Stimulated activated CD8-positive, alpha-beta memory T cell treated with anti-CD3 and anti-CD28 coated beads, Interleukin-2, amount 100 ng/mL, for 48 hours (primary cell): Measurements from ENCODE around the gene TRIM65.
"Not testable (repeated sequence)": the region's sequence is repeated elsewhere in the genome, so short reads cannot be mapped to it uniquely, and the experiment has no call there.

Source experiments
- DNase-seq, 2 donors: peaks; one replicate each; pipeline ENCODE4 v3.0.0-alpha.2; 2020; ENCODE audit warnings: low read depth in 2 of 2

TRIM65 gene

GRCh38 chr17:75876190-75876937 lies 20.4 kb downstream of the TRIM65 start:
- DNase-seq: peak in 1 of 2 donors; percentile 59

GRCh38 chr17:75875940-75876189 lies 20.9 kb downstream of the TRIM65 start:
- no peak for DNase-seq

GRCh38 chr17:75875182-75875939 lies 21.4 kb downstream of the TRIM65 start:
- no peak for DNase-seq

- no peak for DNase-seq
Measured at GRCh38 chr17:75874323-75875181, 22.2 kb downstream of the TRIM65 start.

GRCh38 chr17:75873587-75874322 lies 23.0 kb downstream of the TRIM65 start:
- no peak for DNase-seq

GRCh38 chr17:75872434-75873351 lies 24.1 kb downstream of the TRIM65 start:
- no peak for DNase-seq

- not testable (repeated sequence) for DNase-seq
Measured at GRCh38 chr17:75870228-75870627, 26.5 kb downstream of the TRIM65 start.

GRCh38 chr17:75869282-75870141 lies 27.2 kb downstream of the TRIM65 start:
- DNase-seq: no peak

- not testable (repeated sequence) for DNase-seq
Measured at GRCh38 chr17:75868730-75869281, 27.9 kb downstream of the TRIM65 start.

- DNase-seq: not testable (repeated sequence)
Measured at GRCh38 chr17:75865404-75866188, 31.2 kb downstream of the TRIM65 start.

- not testable (repeated sequence) for DNase-seq
Measured at GRCh38 chr17:75864887-75865286, 31.9 kb downstream of the TRIM65 start.

- DNase-seq: no peak
Measured at GRCh38 chr17:75864448-75864871, 32.3 kb downstream of the TRIM65 start.

- no peak for DNase-seq
Measured at GRCh38 chr17:75861927-75862317, 34.8 kb downstream of the TRIM65 start.

- DNase-seq: not testable (repeated sequence)
Measured at GRCh38 chr17:75859358-75859757, 37.4 kb downstream of the TRIM65 start.

- DNase-seq: no peak
Measured at GRCh38 chr17:75856062-75856756, 40.5 kb downstream of the TRIM65 start.

GRCh38 chr17:75855310-75856061 lies 41.3 kb downstream of the TRIM65 start, which contains the start of gene WBP2:
WBP2 (minus strand) TSS chr17:75855335; CDS start chr17:75855297, 38 bp downstream.
- peak; percentile 92 to 95 for DNase-seq

- no peak for DNase-seq
Measured at GRCh38 chr17:75854881-75855309, 41.9 kb downstream of the TRIM65 start.
